ENCODE measurements around the gene DHH. TPM values are rescaled to one million over a fixed set of nuclear protein-coding genes. Genes with fewer than 3 reads are reported as not detected.

Gene DHH
- total RNA-seq, 2 experiments from 2014 or later, result not detected

DNA sequence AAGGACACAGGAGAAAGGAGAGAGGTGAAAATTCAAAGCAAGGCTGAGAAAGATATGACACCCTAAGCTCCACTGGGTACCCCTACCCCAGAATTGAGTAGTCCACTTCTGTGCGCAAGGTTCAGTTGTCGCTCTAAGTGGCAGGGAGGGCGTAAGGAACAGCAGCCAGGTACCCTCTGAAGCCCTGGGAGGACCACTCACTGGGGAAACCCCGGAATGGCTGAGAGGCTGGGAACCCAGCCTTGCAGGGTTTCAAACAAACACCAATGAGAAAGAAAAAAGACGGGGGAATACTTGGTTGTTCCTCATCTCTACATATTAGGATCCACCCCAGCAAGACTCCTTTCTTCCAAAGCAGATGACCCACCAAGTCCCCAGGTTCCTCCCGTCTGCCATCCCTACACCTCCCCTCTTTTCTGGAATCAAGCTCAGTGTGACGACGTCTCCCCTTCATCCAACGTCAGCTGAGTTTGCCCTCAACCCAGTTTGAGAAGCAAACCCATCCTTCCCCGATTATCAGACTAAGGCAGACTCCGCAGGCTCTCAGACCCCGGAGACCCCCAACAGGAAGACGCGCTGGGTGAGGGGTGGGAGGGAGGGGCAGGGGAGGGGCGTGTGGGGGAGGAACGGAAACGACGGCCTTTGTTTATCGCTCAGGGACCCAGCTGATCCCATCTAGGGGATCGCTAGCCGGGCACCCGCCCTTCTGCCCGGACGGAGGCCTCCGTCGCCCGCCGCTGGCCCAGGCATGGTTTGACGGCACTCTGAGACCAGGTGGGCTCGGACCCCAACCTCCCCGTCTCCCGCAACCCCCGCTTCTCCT is 15.3 kb upstream of the DHH start:
- H3K27ac Mint-ChIP-seq, result peak overlapping the region; percentile 98
- H3K4me3 Mint-ChIP-seq, result peak overlapping the region; percentile 96
- no peaks in the 10 kb centered on the region for H3K27me3 Mint-ChIP-seq
- H3K36me3 Mint-ChIP-seq (ENCODE audit: low read depth), result peaks cover 9% of the 10 kb centered on the region
- DNase-seq (peak; percentile 36), ATAC-seq (no peak)
- CTCF ChIA-PET, result interaction anchor here (0.5 to 6.5 kb wide), 16 partner anchors 11 to 125 kb away, joined by 3 to 49 read pairs (median 4); partner anchors contain the start of genes DDN, DHH and TUBA1B
- POLR2A ChIA-PET, result interaction anchor here (1.0 to 4.0 kb wide), 5 partner anchors 17 to 213 kb away, joined by 3 to 40 read pairs (median 6); partner anchors contain the start of genes TROAP and TUBA1B
- intact Hi-C loops (cut with DNase I, micrococcal nuclease), result loop anchor here (1.0 kb wide), 6 partner anchors 20 to 213 kb away; partner anchors contain the start of genes TUBA1A (in 2 of the 2), PRKAG1 (in 1 of the 2) and TROAP (in 1 of the 2)
- no peaks in the 10 kb centered on the region for H3K9me3 Mint-ChIP-seq (ENCODE audit: low read depth)
- H3K4me1 Mint-ChIP-seq, result peaks cover 29% of the 10 kb centered on the region

DNA sequence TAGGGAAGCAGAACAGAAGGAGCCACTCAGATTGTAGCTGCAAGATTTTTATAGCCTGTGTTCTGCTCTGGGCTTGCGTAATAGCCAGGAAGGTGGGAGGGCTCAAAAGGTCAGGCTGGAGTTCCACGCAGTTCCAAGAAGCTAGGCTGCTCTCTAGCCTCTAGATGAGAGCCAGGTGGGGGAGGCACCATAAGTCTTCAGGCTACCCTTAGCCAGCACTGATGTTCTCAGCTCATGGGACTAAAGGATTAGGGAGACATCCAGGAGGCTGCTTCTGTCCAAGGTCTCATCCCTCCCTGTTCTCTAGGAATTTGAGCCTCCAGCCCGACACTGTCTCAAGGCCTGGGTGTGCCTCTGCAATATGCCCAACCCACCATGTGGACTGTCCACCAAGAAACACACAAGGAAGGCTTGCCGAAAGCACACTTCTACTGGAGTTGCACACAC is 14.4 kb upstream of the DHH start:
- H3K36me3 Mint-ChIP-seq (ENCODE audit: low read depth), result peaks cover 9% of the 10 kb centered on the region
- H3K27me3 Mint-ChIP-seq, result no peaks in the 10 kb centered on the region
- peak overlapping the region; percentile 96 for H3K4me3 Mint-ChIP-seq
- DNase-seq, result no peak
- H3K4me1 Mint-ChIP-seq, result peaks cover 29% of the 10 kb centered on the region
- no peak for ATAC-seq
- intact Hi-C loops (cut with DNase I, micrococcal nuclease), result no loop called here
- CTCF ChIA-PET, result interaction anchor here (0.7 to 6.5 kb wide), 9 partner anchors 9 to 1237 kb away, joined by 3 to 49 read pairs (median 5); partner anchors contain the start of genes DDN, DHH and TUBA1B
- no peak overlapping the region for H3K27ac Mint-ChIP-seq
- POLR2A ChIA-PET, result interaction anchor here (4.0 kb wide), 1 partner anchor 21 kb away, joined by 40 read pairs; the partner anchor contains the start of gene TUBA1B
- no peaks in the 10 kb centered on the region for H3K9me3 Mint-ChIP-seq (ENCODE audit: low read depth)

DNA sequence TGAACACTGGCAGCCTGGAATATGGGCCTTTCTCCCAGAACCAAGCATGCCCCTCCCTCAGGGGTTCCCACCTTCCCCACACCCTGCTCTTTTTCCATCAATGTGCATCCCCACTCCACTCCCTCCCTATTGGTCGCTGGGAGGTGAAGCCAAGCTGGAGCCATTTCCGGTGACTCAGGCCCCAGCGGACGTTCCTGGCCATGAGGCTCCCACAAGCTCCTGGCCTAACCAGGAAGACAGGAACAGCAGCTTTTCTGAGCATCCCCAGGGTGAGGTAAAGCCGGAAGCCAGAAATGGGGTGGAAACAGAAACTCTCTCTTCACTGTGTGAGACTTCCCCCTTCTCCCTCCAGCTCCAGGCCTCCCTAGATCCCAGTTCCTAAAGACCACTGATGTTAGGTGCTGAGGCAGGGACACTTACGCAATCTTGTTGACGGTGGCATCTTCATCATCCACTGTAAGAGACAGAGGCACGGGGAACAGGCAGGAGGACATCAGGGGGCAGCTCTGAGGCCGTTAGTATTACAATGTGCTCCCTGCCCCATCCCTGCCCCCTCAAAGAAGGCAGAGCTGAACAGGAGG is 11.0 kb upstream of the DHH start:
- ChIA-PET POLR2A (interaction anchor here (1.2 kb wide), 1 partner anchor 25 kb away, joined by 4 read pairs; no protein-coding TSS in a partner anchor), CTCF (interaction anchor here (0.5 to 6.5 kb wide), 12 partner anchors 7 to 133 kb away, joined by 3 to 49 read pairs (median 4); no protein-coding TSS in a partner anchor)
- Mint-ChIP-seq H3K27ac (no peak overlapping the region), H3K4me3 (no peak overlapping the region), H3K4me1 (peaks cover 24% of the 10 kb centered on the region), H3K9me3 (ENCODE audit: low read depth) (no peaks in the 10 kb centered on the region), H3K27me3 (no peaks in the 10 kb centered on the region), H3K36me3 (ENCODE audit: low read depth) (peaks cover 26% of the 10 kb centered on the region)
- DNase-seq, result no peak
- intact Hi-C loops (cut with DNase I, micrococcal nuclease), result no loop called here
- no peak for ATAC-seq

DNA sequence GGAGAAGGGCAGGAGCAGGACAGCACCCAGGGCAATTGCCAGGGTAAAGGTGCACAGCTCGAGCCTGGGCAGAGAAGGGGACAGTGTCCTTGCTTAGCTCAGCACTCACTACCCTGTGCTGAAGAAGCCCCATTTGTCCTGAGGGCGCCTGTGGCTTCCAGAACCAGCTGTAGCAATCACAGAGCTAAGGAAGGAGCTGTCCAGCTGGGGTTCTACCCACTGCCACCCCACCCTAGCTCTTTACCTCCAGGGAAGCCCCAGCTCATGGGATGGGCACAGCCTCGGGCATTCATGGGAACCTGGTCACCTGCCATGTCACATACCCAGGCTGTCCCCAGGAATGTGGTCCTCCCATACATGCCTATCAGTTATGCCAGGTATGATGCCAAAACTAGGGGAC is 10.2 kb upstream of the DHH start:
- Mint-ChIP-seq H3K27ac (no peak overlapping the region), H3K4me1 (peaks cover 22% of the 10 kb centered on the region), H3K36me3 (ENCODE audit: low read depth) (peaks cover 26% of the 10 kb centered on the region), H3K4me3 (no peak overlapping the region), H3K27me3 (no peaks in the 10 kb centered on the region), H3K9me3 (ENCODE audit: low read depth) (no peaks in the 10 kb centered on the region)
- POLR2A ChIA-PET, result interaction anchor here (1.2 kb wide), 1 partner anchor 25 kb away, joined by 4 read pairs; no protein-coding TSS in a partner anchor
- no peak for ATAC-seq
- no peak for DNase-seq
- CTCF ChIA-PET, result interaction anchor here (0.7 to 7.7 kb wide), 14 partner anchors 12 to 133 kb away, joined by 3 to 96 read pairs (median 3); partner anchors contain the start of gene RHEBL1
- intact Hi-C loops (cut with DNase I, micrococcal nuclease), result no loop called here

DNA sequence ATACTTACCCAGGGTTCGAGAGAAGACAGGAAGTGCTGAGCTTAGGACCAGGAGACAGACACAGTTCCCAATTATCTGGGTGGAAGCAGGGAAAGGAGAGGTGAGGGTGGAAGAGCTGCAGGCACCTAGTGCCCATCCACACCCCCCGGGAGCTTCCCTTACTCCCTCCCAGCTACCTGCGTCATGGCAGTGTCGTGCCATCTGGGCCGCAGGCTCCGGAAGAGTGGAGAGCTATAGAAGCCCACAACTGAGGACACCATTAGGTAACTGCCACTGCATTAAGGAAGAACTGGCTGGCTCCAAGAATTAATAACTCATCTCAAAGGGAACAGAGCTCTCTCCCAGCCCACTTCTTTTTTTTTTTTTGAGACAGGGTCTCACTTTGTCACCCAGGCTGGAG is 5.8 kb upstream of the DHH start:
- Mint-ChIP-seq H3K27ac (no peak overlapping the region), H3K4me1 (no peaks in the 10 kb centered on the region), H3K4me3 (no peak overlapping the region), H3K36me3 (ENCODE audit: low read depth) (peaks cover 32% of the 10 kb centered on the region), H3K9me3 (ENCODE audit: low read depth) (no peaks in the 10 kb centered on the region), H3K27me3 (peaks cover 3% of the 10 kb centered on the region)
- intact Hi-C loops (cut with DNase I, micrococcal nuclease), result no loop called here
- ATAC-seq, result no peak
- ChIA-PET CTCF (interaction anchor here (0.6 to 9.1 kb wide), 7 partner anchors 8 to 247 kb away, joined by 3 to 124 read pairs (median 8); partner anchors contain the start of gene LMBR1L), POLR2A (interaction anchor here (0.5 kb wide), 1 partner anchor 87 kb away, joined by 4 read pairs; no protein-coding TSS in a partner anchor)
- DNase-seq, result no peak

DNA sequence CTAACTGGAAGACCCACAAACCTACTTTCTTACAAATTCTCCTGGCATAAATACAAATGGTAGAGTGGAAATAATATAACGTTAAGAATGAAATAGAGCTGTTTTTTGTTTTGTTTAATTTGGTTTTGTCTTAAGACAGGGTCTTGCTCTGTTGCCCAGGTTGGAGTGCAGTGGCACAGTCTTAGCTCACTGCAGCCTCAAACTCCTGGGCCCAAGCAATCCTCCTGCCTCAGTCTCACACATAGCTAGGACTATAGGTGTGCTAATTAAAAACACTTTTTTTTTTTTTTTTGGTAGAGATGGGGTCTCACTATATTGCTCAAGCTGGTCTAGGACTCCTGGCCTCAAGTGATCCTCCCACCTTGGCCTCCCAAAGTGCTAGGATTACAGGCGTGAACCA is 4.1 kb upstream of the DHH start:
- Mint-ChIP-seq H3K4me1 (peaks cover 5% of the 10 kb centered on the region), H3K27ac (no peak overlapping the region), H3K27me3 (peaks cover 13% of the 10 kb centered on the region), H3K36me3 (ENCODE audit: low read depth) (peaks cover 29% of the 10 kb centered on the region), H3K9me3 (ENCODE audit: low read depth) (no peaks in the 10 kb centered on the region), H3K4me3 (no peak overlapping the region)
- CTCF ChIA-PET, result interaction anchor here (0.6 to 9.1 kb wide), 27 partner anchors 10 to 557 kb away, joined by 3 to 124 read pairs (median 4); partner anchors contain the start of genes ARF3, LMBR1L, RHEBL1 and TUBA1A
- POLR2A ChIA-PET, result no interaction called here
- intact Hi-C loops (cut with DNase I, micrococcal nuclease), result loop anchor here (1.0 to 2.0 kb wide), 2 partner anchors 34 kb away; no protein-coding TSS in a partner anchor
- no peak for ATAC-seq
- DNase-seq, result no peak

DNA sequence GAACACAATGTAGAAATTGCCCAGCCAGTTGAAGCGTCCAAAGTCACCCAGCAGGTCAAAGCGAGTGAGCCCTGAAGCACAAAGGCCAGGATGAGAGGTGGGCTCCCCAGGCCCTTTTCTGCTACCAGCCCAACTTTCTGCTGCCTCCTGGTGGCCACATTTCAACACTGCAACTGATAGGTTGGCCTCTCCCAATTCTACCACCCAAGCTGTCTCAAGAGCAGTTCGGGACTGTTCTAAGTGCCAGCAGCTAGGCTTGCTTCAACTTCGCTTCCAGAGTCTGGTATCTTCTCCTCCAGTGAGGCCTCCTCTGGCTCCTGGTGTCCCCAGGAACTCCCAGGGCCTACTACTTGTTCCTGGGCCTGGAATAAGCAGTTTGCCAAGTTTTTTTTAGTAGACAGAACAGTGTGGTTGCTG is 3.4 kb upstream of the DHH start:
- POLR2A ChIA-PET, result no interaction called here
- Mint-ChIP-seq H3K9me3 (ENCODE audit: low read depth) (no peaks in the 10 kb centered on the region), H3K4me1 (peaks cover 8% of the 10 kb centered on the region), H3K27ac (no peak overlapping the region), H3K36me3 (ENCODE audit: low read depth) (peaks cover 25% of the 10 kb centered on the region), H3K27me3 (peaks cover 19% of the 10 kb centered on the region), H3K4me3 (no peak overlapping the region)
- CTCF ChIA-PET, result interaction anchor here (0.6 to 9.1 kb wide), 24 partner anchors 10 to 558 kb away, joined by 3 to 124 read pairs (median 4); partner anchors contain the start of genes ARF3, LMBR1L, RHEBL1 and TUBA1A
- intact Hi-C loops (cut with DNase I, micrococcal nuclease), result loop anchor here (1.0 to 2.0 kb wide), 2 partner anchors 33 to 34 kb away; no protein-coding TSS in a partner anchor
- ATAC-seq, result peak; percentile 76
- peak; percentile 80 for DNase-seq

DNA sequence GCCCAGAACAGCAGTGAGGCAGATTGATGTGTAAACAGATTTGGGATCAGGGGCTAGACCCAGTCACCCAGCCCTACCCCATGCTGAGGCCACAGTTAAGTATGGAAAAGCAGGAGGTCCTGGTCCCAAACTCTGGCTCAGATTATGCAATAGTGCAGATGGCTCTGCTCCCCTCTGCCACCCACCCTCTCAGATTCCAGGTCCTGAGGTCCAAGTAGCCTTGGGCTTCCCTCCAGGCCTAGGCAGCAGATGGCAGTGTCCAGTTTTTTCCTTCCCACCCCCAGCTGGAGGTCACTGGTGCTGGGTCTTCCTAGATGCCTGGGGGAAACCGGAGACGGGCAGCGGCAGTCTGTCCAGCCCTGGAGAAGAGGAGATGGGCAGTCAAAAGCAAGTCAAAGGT is 2.8 kb upstream of the DHH start:
- POLR2A ChIA-PET, result no interaction called here

DNA sequence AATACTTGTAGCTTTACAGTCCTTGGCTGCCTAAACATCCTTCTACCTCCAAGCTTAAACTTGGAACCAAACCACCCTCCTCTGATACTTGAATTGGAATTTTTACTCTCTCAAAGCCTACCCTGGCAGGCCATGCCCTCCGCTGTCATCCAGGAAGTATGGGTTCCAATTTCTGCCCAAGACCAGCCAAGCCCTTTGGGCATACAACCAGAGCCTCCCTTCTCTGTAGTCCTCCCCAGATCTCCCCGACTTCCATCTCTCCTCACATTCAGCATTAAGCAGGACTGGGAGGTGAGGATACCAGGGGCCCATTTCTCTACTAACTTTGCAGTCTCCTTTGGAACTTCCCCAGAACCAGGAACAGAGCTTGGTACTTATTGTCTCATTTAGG is 369 bp upstream of the DHH start:
- ATAC-seq (no peak), DNase-seq (no peak)
- Mint-ChIP-seq H3K27me3 (peaks cover 46% of the 10 kb centered on the region), H3K4me1 (peaks cover 29% of the 10 kb centered on the region), H3K9me3 (ENCODE audit: low read depth) (no peaks in the 10 kb centered on the region), H3K36me3 (ENCODE audit: low read depth) (peaks cover 15% of the 10 kb centered on the region), H3K4me3 (no peak overlapping the region), H3K27ac (no peak overlapping the region)
- intact Hi-C loops (cut with DNase I, micrococcal nuclease), result loop anchor here in 1 of 2 experiments (5.0 kb wide), 2 partner anchors 98 to 113 kb away; partner anchors contain the start of gene DDN
- CTCF ChIA-PET, result interaction anchor here (0.6 to 9.1 kb wide), 15 partner anchors 8 to 237 kb away, joined by 3 to 124 read pairs (median 3); partner anchors contain the start of genes LMBR1L and WNT1
- POLR2A ChIA-PET, result interaction anchor here (0.6 to 1.9 kb wide), 4 partner anchors 32 to 638 kb away, joined by 3 to 5 read pairs (median 3); partner anchors contain the start of gene SPATS2

More for the DNA sequence above, 2.8 kb upstream of the DHH start:
- H3K9me3 Mint-ChIP-seq (ENCODE audit: low read depth), result no peaks in the 10 kb centered on the region
- ATAC-seq (no peak), DNase-seq (no peak)
- peaks cover 8% of the 10 kb centered on the region for H3K4me1 Mint-ChIP-seq
- no peak overlapping the region for H3K4me3 Mint-ChIP-seq
- H3K27ac Mint-ChIP-seq, result no peak overlapping the region
- intact Hi-C loops (cut with DNase I, micrococcal nuclease), result no loop called here
- CTCF ChIA-PET, result interaction anchor here (1.0 to 9.1 kb wide), 11 partner anchors 10 to 138 kb away, joined by 4 to 124 read pairs (median 10); partner anchors contain the start of genes LMBR1L and RHEBL1
- H3K27me3 Mint-ChIP-seq, result peaks cover 25% of the 10 kb centered on the region
- H3K36me3 Mint-ChIP-seq (ENCODE audit: low read depth), result peaks cover 25% of the 10 kb centered on the region

DNA sequence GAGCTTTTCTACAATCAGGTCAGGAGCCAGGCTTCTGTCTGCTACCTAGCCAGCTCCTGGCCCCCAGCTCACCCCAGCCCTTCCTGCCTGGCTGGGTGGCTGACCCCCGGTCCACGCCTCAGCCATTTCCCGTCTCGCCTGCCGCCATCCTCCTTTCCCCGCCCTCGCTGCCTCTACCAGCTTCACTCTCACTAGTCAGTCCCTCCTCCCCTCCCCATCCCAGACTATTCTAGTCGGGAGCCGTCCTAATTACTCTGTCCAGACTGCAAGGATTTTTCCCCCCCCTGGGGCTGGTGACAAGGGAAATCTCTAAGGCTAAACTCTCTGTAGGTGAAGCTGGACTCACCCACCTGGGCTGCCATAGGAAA is 825 bp downstream of the DHH start:
- no peak for ATAC-seq
- DNase-seq, result no peak
- ChIA-PET CTCF (interaction anchor here (0.6 to 9.1 kb wide), 21 partner anchors 8 to 531 kb away, joined by 3 to 124 read pairs (median 4); partner anchors contain the start of genes LMBR1L, RHEBL1, TUBA1A and WNT1), POLR2A (interaction anchor here (0.5 to 1.9 kb wide), 4 partner anchors 33 to 94 kb away, joined by 5 to 7 read pairs (median 6); partner anchors contain the start of gene TUBA1B)
- H3K9me3 Mint-ChIP-seq (ENCODE audit: low read depth), result no peaks in the 10 kb centered on the region
- H3K4me3 Mint-ChIP-seq, result no peak overlapping the region
- peaks cover 10% of the 10 kb centered on the region for H3K36me3 Mint-ChIP-seq (ENCODE audit: low read depth)
- H3K27me3 Mint-ChIP-seq, result peaks cover 55% of the 10 kb centered on the region
- H3K27ac Mint-ChIP-seq, result no peak overlapping the region
- H3K4me1 Mint-ChIP-seq, result peaks cover 33% of the 10 kb centered on the region
- intact Hi-C loops (cut with DNase I, micrococcal nuclease), result loop anchor here in 1 of 2 experiments (5.0 kb wide), 2 partner anchors 96 to 111 kb away; partner anchors contain the start of gene DDN

All from activated CD4-positive, alpha-beta T cell treated with anti-CD3 and anti-CD28 coated beads for 36 hours (primary cell).